Keratinocyte (primary cell): ENCODE measurements around the gene PCCA. TPM values are rescaled to one million over a fixed set of nuclear protein-coding genes. Genes with fewer than 3 reads are reported as not detected.

Experiments
- DNase-seq: peaks from one replicate; pipeline ENCODE4 v3.0.0-alpha.2; 2011; ENCODE audit warnings: low read depth, missing footprints, low spot score
- FAIRE-seq: peaks from 2 replicates; lab custom pipeline; 2011; peaks lifted over from hg19 to GRCh38; lab: Jason Lieb, UNC
- H2AFZ ChIP-seq: 2 replicates; pipeline ENCODE4 v1.6.0; 2012; ENCODE audit warnings: low read length, control low read depth, inconsistent platforms; ENCODE audit not compliant: control insufficient read depth
- H3K27ac ChIP-seq: 2 replicates; pipeline ENCODE4 v1.5.1; 2011; ENCODE audit warnings: low read length; ENCODE audit not compliant: control insufficient read depth, insufficient read depth
- H3K27me3 ChIP-seq: 3 replicates; pipeline ENCODE4 v1.6.0; 2011; ENCODE audit warnings: low read length; ENCODE audit not compliant: control insufficient read depth, insufficient read depth; ENCODE audit errors: extremely low read depth
- H3K36me3 ChIP-seq, 2 experiments: 2 replicates in 1 of 2; 3 replicates in 1 of 2; pipeline ENCODE4 v1.5.1; 2011; ENCODE audit warnings: low read length in 2 of 2, mild to moderate bottlenecking in 1 of 2; ENCODE audit not compliant: control insufficient read depth in 2 of 2, insufficient read depth in 2 of 2; ENCODE audit errors: extremely low read depth in 1 of 2
- H3K4me1 ChIP-seq: 3 replicates; pipeline ENCODE4 v1.5.1; 2011; ENCODE audit warnings: low read length; ENCODE audit not compliant: control insufficient read depth, insufficient read depth; ENCODE audit errors: extremely low read depth
- H3K4me2 ChIP-seq: 3 replicates; pipeline ENCODE4 v1.6.0; 2011; ENCODE audit warnings: low read depth, low read length; ENCODE audit not compliant: control insufficient read depth, insufficient read depth; ENCODE audit errors: extremely low read depth
- H3K4me3 ChIP-seq, 3 experiments: fragments of 200-600 bp in 1 of 3; sonication (generic) in 1 of 3; 2 replicates in 2 of 3; 3 replicates in 1 of 3; pipeline ENCODE4 v1.5.1; 2011 to 2016; ENCODE audit warnings: low read length in 3 of 3, mild to moderate bottlenecking in 3 of 3, control low read depth in 2 of 3, inconsistent platforms in 1 of 3, low read depth in 1 of 3, mixed read lengths in 1 of 3, mixed run types in 1 of 3, moderate library complexity in 1 of 3; ENCODE audit not compliant: control insufficient read depth in 2 of 3, insufficient read depth in 2 of 3; ENCODE audit errors: extremely low read depth in 1 of 3
- H3K79me2 ChIP-seq: 2 replicates; pipeline ENCODE4 v1.6.0; 2012; ENCODE audit warnings: low read length; ENCODE audit not compliant: control insufficient read depth, insufficient read depth
- H3K9ac ChIP-seq: 3 replicates; pipeline ENCODE4 v1.6.0; 2011; ENCODE audit warnings: low read length; ENCODE audit not compliant: control insufficient read depth, insufficient read depth; ENCODE audit errors: extremely low read depth
- H3K9me1 ChIP-seq: 3 replicates; pipeline ENCODE4 v1.6.0; 2011; ENCODE audit warnings: low read length; ENCODE audit not compliant: control insufficient read depth, insufficient read depth; ENCODE audit errors: extremely low read depth
- H3K9me3 ChIP-seq: 2 replicates; pipeline ENCODE4 v1.5.1; 2012; ENCODE audit warnings: low read depth, low read length; ENCODE audit not compliant: control insufficient read depth
- H4K20me1 ChIP-seq: 3 replicates; pipeline ENCODE4 v1.6.0; 2011; ENCODE audit warnings: low read length; ENCODE audit not compliant: control insufficient read depth, insufficient read depth; ENCODE audit errors: extremely low read depth
- EZH2 ChIP-seq: IDR thresholded peaks from one replicate; pipeline ENCODE4 v1.6.1; 2012; ENCODE audit warnings: inconsistent platforms, mild to moderate bottlenecking, low read length, moderate library complexity
- dilution Hi-C: fragments of 300-500 bp; cut with MboI; formaldehyde crosslinking; loops from one replicate; pipeline ENCODE4 v1.7.0; 2020; ENCODE audit warnings: low sequenced_read_pairs; ENCODE audit not compliant: extremely low pct_ligation_motif_present
- polyA plus RNA-seq, 5 experiments: library from polyadenylated mRNA; depleted of rRNA in 3 of 5; stranded (reverse) in 3 of 5; stranded (forward) in 1 of 5; unstranded in 1 of 5; fragments of >200 nt; gene quantifications; 1 replicate in 1 of 5; 2 replicates in 3 of 5; 3 replicates in 1 of 5; pipeline versions ENCODE4 v1.2.1 to v1.2.3, GENCODE V29; 2011 to 2012; ENCODE audit warnings: missing spikeins in 2 of 5, low read depth in 1 of 5, low replicate concordance in 1 of 5
- TF ChIP-seq, protein P1 (sequence below), 3 experiments: IDR thresholded peaks in 1 of 3; conservative IDR thresholded peaks in 1 of 3; optimal IDR thresholded peaks in 1 of 3; 2 replicates in 2 of 3; 3 replicates in 1 of 3; pipeline versions ENCODE3 to v1.5.1; 2011; ENCODE audit warnings: low read length in 3 of 3, mild to moderate bottlenecking in 3 of 3, moderate library complexity in 2 of 3, control low read depth in 1 of 3, inconsistent platforms in 1 of 3; ENCODE audit not compliant: insufficient read depth in 2 of 3; ENCODE audit errors: extremely low read depth in 1 of 3

Gene PCCA
- polyA plus RNA-seq, 1 donor (not counting 4 experiments of a cell fraction or from before 2014, with no cell fraction given) = 8.1 TPM

DNA sequence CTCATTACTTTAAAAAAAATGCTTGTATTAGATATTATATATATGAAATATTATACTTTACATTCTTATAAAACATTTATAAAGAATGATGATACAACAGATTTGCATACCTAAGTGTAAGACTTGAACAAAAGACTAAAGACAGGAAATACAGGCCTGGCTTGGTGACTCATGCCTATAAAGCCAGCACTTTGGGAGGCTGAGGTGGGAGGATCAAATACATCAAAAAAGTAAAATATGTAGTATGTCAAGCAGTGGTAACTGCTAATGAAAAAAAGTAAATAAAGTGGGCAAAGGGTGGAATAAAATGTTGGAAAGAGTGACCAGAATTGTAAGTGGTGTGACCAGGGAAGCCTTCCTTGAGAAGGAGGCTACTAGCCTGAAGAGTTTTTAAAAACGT is 366.0 kb downstream of the PCCA start:
- no peak overlapping the region for H3K4me3 ChIP-seq
- H3K36me3 ChIP-seq = no peaks in the 10 kb centered on the region
- no peaks in the 10 kb centered on the region for H3K27me3 ChIP-seq
- no peaks in the 10 kb centered on the region for H3K9me1 ChIP-seq
- TF ChIP-seq, protein P1, sequence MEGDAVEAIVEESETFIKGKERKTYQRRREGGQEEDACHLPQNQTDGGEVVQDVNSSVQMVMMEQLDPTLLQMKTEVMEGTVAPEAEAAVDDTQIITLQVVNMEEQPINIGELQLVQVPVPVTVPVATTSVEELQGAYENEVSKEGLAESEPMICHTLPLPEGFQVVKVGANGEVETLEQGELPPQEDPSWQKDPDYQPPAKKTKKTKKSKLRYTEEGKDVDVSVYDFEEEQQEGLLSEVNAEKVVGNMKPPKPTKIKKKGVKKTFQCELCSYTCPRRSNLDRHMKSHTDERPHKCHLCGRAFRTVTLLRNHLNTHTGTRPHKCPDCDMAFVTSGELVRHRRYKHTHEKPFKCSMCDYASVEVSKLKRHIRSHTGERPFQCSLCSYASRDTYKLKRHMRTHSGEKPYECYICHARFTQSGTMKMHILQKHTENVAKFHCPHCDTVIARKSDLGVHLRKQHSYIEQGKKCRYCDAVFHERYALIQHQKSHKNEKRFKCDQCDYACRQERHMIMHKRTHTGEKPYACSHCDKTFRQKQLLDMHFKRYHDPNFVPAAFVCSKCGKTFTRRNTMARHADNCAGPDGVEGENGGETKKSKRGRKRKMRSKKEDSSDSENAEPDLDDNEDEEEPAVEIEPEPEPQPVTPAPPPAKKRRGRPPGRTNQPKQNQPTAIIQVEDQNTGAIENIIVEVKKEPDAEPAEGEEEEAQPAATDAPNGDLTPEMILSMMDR (optimal IDR thresholded peaks at IDR 0.05 in 1 of 3, IDR thresholded peaks at IDR 0.05 in 1 of 3, conservative IDR thresholded peaks at IDR 0.05 in 1 of 3; ENCODE audit: extremely low read depth in 1 of 3, insufficient read depth in 2 of 3, low read length in 3 of 3) = no peak
- TF ChIP-seq EZH2 = no peak
- no peak overlapping the region for H3K9ac ChIP-seq
- H3K4me1 ChIP-seq = peaks cover 6% of the 10 kb centered on the region
- no peak overlapping the region for H3K4me2 ChIP-seq
- no peaks in the 10 kb centered on the region for H3K9me3 ChIP-seq
- H2AFZ ChIP-seq = no peak overlapping the region
- dilution Hi-C loops = no loop called here
- H4K20me1 ChIP-seq = no peaks in the 10 kb centered on the region
- FAIRE-seq (peak; percentile 44), DNase-seq (peak; percentile 9)
- H3K27ac ChIP-seq = no peak overlapping the region
- no peaks in the 10 kb centered on the region for H3K79me2 ChIP-seq

DNA sequence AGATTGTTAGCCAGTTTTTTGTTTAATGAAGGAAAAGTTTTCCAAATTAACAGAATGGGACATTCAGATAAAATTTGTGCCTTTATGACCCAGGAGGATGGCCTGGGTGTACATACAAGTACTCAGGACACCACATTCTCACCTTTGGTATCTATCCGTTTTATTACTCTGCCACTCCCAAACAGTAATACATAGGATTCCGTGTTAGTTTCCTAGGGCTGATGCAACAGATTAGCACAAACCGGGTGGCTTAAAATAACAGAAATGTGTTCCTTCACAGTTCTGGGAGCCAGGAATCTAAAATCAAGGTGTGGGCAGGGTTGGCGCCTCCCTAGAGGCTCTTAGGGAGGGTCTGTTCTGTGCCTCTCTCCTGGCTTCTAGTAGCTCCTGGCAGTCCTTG is 369.8 kb downstream of the PCCA start:
- H3K9me3 ChIP-seq = no peaks in the 10 kb centered on the region
- H3K4me1 ChIP-seq = peaks cover 6% of the 10 kb centered on the region
- no peaks in the 10 kb centered on the region for H3K79me2 ChIP-seq
- H3K4me3 ChIP-seq = no peak overlapping the region
- TF ChIP-seq, protein P1 (optimal IDR thresholded peaks at IDR 0.05 in 1 of 3, IDR thresholded peaks at IDR 0.05 in 1 of 3, conservative IDR thresholded peaks at IDR 0.05 in 1 of 3; ENCODE audit: extremely low read depth in 1 of 3, insufficient read depth in 2 of 3, low read length in 3 of 3) = no peak
- TF ChIP-seq EZH2 = no peak
- FAIRE-seq (no peak), DNase-seq (no peak)
- H3K4me2 ChIP-seq = no peak overlapping the region
- no peak overlapping the region for H3K27ac ChIP-seq
- dilution Hi-C loops = no loop called here
- no peak overlapping the region for H3K9ac ChIP-seq
- no peaks in the 10 kb centered on the region for H3K27me3 ChIP-seq
- no peaks in the 10 kb centered on the region for H3K36me3 ChIP-seq
- H3K9me1 ChIP-seq = no peaks in the 10 kb centered on the region
- no peak overlapping the region for H2AFZ ChIP-seq
- H4K20me1 ChIP-seq = no peaks in the 10 kb centered on the region
